CD4-positive, alpha-beta T cell treated with Interleukin-17A for 4 hours (primary cell): ENCODE measurements around the gene CEMIP2.
"Not testable (repeated sequence)": the region's sequence is repeated elsewhere in the genome, so short reads cannot be mapped to it uniquely, and the experiment has no call there.

Source experiments
- DNase-seq: peaks from one replicate; pipeline ENCODE4 v3.0.0-alpha.2; 2020; ENCODE audit warnings: mixed read lengths

The CEMIP2 gene

GRCh38 chr9:71768388-71769174 is at the start of gene CEMIP2:
TSS of gene CEMIP2 (minus strand) at chr9:71768513. CDS start at chr9:71750373, 18,140 bp downstream.
- DNase-seq = peak; percentile 94

GRCh38 chr9:71816916-71817451 is 48.7 kb upstream of the CEMIP2 start:
- DNase-seq = peak; percentile 21

GRCh38 chr9:71814815-71815214 is 46.5 kb upstream of the CEMIP2 start:
- DNase-seq = no peak

- no peak for DNase-seq
Observed at GRCh38 chr9:71814226-71814625, 45.9 kb upstream of the CEMIP2 start.

GRCh38 chr9:71812385-71812784 is 44.1 kb upstream of the CEMIP2 start:
- no peak for DNase-seq

GRCh38 chr9:71808068-71808467 is 39.8 kb upstream of the CEMIP2 start:
- DNase-seq = no peak

GRCh38 chr9:71806901-71807307 is 38.6 kb upstream of the CEMIP2 start:
- DNase-seq = peak; percentile 70

- DNase-seq = not testable (repeated sequence)
Observed at GRCh38 chr9:71805096-71805495, 36.8 kb upstream of the CEMIP2 start.

GRCh38 chr9:71801826-71802225 is 33.5 kb upstream of the CEMIP2 start:
- DNase-seq = no peak

GRCh38 chr9:71797266-71797665 is 29.0 kb upstream of the CEMIP2 start:
- no peak for DNase-seq

- DNase-seq = no peak
Observed at GRCh38 chr9:71796100-71796767, 27.9 kb upstream of the CEMIP2 start.

GRCh38 chr9:71795097-71795813 is 26.9 kb upstream of the CEMIP2 start:
- peak; percentile 36 for DNase-seq

GRCh38 chr9:71793386-71794105 is 25.2 kb upstream of the CEMIP2 start:
- no peak for DNase-seq

- no peak for DNase-seq
Observed at GRCh38 chr9:71791875-71792274, 23.6 kb upstream of the CEMIP2 start.

GRCh38 chr9:71790296-71790695 is 22.0 kb upstream of the CEMIP2 start:
- no peak for DNase-seq

- peak; percentile 89 for DNase-seq
Observed at GRCh38 chr9:71783120-71783523, 14.8 kb upstream of the CEMIP2 start.

GRCh38 chr9:71781391-71781790 is 13.1 kb upstream of the CEMIP2 start:
- no peak for DNase-seq

- no peak for DNase-seq
Observed at GRCh38 chr9:71780953-71781352, 12.6 kb upstream of the CEMIP2 start.

GRCh38 chr9:71778085-71778484 is 9.8 kb upstream of the CEMIP2 start:
- no peak for DNase-seq

- DNase-seq = no peak
Observed at GRCh38 chr9:71774920-71775319, 6.6 kb upstream of the CEMIP2 start.

- no peak for DNase-seq
Observed at GRCh38 chr9:71772726-71773125, 4.4 kb upstream of the CEMIP2 start.

- no peak for DNase-seq
Observed at GRCh38 chr9:71770170-71770569, 1.9 kb upstream of the CEMIP2 start.
